Measurements from ENCODE around the gene TEX22. TPM values are rescaled to one million over a fixed set of nuclear protein-coding genes. Genes with fewer than 3 reads are reported as not detected.

TEX22 gene
- total RNA-seq, 1 donor = 0.27 TPM

- TF ChIP-seq CTCF (IDR thresholded peaks at IDR 0.05; ENCODE audit: insufficient read depth, low read length) = no peak
- no peak overlapping the region for H3K4me3 ChIP-seq (ENCODE audit: low read depth, low read length)
- no peak for DNase-seq (ENCODE audit: low read depth)
These were observed 55.5 kb downstream of the TEX22 start for GRCh38 chr14:105453847-105454246.

- TF ChIP-seq CTCF (IDR thresholded peaks at IDR 0.05; ENCODE audit: insufficient read depth, low read length) = no peak
- DNase-seq (ENCODE audit: low read depth) = no peak
- H3K4me3 ChIP-seq (ENCODE audit: low read depth, low read length) = no peak overlapping the region
These were observed 56.8 kb downstream of the TEX22 start for GRCh38 chr14:105455086-105455640.

GRCh38 chr14:105455766-105456660, 57.7 kb downstream of the TEX22 start:
- DNase-seq (ENCODE audit: low read depth) = no peak
- H3K4me3 ChIP-seq (ENCODE audit: low read depth, low read length) = no peak overlapping the region
- TF ChIP-seq CTCF (IDR thresholded peaks at IDR 0.05; ENCODE audit: insufficient read depth, low read length) = no peak

GRCh38 chr14:105456736-105457617, 58.6 kb downstream of the TEX22 start:
- no peak for TF ChIP-seq CTCF (IDR thresholded peaks at IDR 0.05; ENCODE audit: insufficient read depth, low read length)
- no peak overlapping the region for H3K4me3 ChIP-seq (ENCODE audit: low read depth, low read length)
- no peak for DNase-seq (ENCODE audit: low read depth)

GRCh38 chr14:105458010-105458409, 59.7 kb downstream of the TEX22 start:
- H3K4me3 ChIP-seq (ENCODE audit: low read depth, low read length) = no peak overlapping the region
- DNase-seq (ENCODE audit: low read depth) = no peak
- no peak for TF ChIP-seq CTCF (IDR thresholded peaks at IDR 0.05; ENCODE audit: insufficient read depth, low read length)

GRCh38 chr14:105458571-105458970, 60.2 kb downstream of the TEX22 start:
- no peak for DNase-seq (ENCODE audit: low read depth)
- TF ChIP-seq CTCF (IDR thresholded peaks at IDR 0.05; ENCODE audit: insufficient read depth, low read length) = no peak
- H3K4me3 ChIP-seq (ENCODE audit: low read depth, low read length) = no peak overlapping the region

Data from fibroblast of the aortic adventitia (primary cell).